Spleen (tissue), 7 donors: ENCODE results near the gene NOP16.

Source experiments
- CTCF ChIP-seq, 11 experiments: fragments of 200-600 bp in 7 of 11; fragments of 450-650 bp in 4 of 11; sonication (generic) in 4 of 11; IDR thresholded peaks in 8 of 11; conservative IDR thresholded peaks in 3 of 11; 1 replicate in 7 of 11; 2 replicates in 4 of 11; pipeline versions ENCODE4 v1.4.0 to v1.8.0; 2016 to 2021; ENCODE audit warnings: antibody characterized with exemption in 11 of 11, inconsistent platforms in 4 of 11, mild to moderate bottlenecking in 1 of 11
- POLR2A ChIP-seq, 3 donors: fragments of 450-650 bp; IDR thresholded peaks; one replicate each; pipeline ENCODE4 v1.5.1; 2017; ENCODE audit warnings: antibody characterized with exemption in 3 of 3, mild to moderate bottlenecking in 1 of 3
- POLR2AphosphoS5 ChIP-seq, 3 donors: sonication (generic); formaldehyde crosslinking; IDR thresholded peaks; one replicate each; pipeline ENCODE4 v1.5.1; 2017; ENCODE audit warnings: antibody characterized with exemption in 3 of 3
- donor health status: DM: no; HTN: no; CAD: no; lungs with moderate emphysema.
- donor health status: DM: no; HTN: no; CAD: no.
- donor health status: DM: no; HTN: no; CAD: no.

- TF ChIP-seq POLR2AphosphoS5 (IDR thresholded peaks at IDR 0.05) (peak in 1 of 3 donors; percentile 5), CTCF (IDR thresholded peaks at IDR 0.05 in 8 of 11, conservative IDR thresholded peaks at IDR 0.05 in 3 of 11) (no peak), POLR2A (IDR thresholded peaks at IDR 0.05) (no peak)
These were observed 12.2 kb upstream of the NOP16 start for GRCh38 chr5:176400382-176401156.
